ENCODE results near the gene PCYT1A.
"Not testable (repeated sequence)": the region's sequence is repeated elsewhere in the genome, so short reads cannot be mapped to it uniquely, and the experiment has no call there.

The PCYT1A gene

GRCh38 chr3:196203846-196204245 lies 83.7 kb downstream of the PCYT1A start:
- in situ Hi-C loops (cut with HindIII; ENCODE audit: low pct_ligation_motif_present, low pct_unique_long_range_greater_than_20kb, low sequenced_read_pairs), result no loop called here

GRCh38 chr3:196202516-196202970 lies 85.0 kb downstream of the PCYT1A start:
- DNase-seq, result no peak
- in situ Hi-C loops (cut with HindIII; ENCODE audit: low pct_ligation_motif_present, low pct_unique_long_range_greater_than_20kb, low sequenced_read_pairs), result no loop called here

More at GRCh38 chr3:196203846-196204245, 83.7 kb downstream of the PCYT1A start:
- DNase-seq, result no peak

- DNase-seq, result peak; percentile 23
- in situ Hi-C loops (cut with HindIII; ENCODE audit: low pct_ligation_motif_present, low pct_unique_long_range_greater_than_20kb, low sequenced_read_pairs), result no loop called here
Measured at GRCh38 chr3:196198771-196199753, 88.5 kb downstream of the PCYT1A start.

- no peak for DNase-seq
- in situ Hi-C loops (cut with HindIII; ENCODE audit: low pct_ligation_motif_present, low pct_unique_long_range_greater_than_20kb, low sequenced_read_pairs), result no loop called here
Measured at GRCh38 chr3:196198081-196198675, 89.3 kb downstream of the PCYT1A start.

GRCh38 chr3:196197524-196197923 lies 90.0 kb downstream of the PCYT1A start:
- in situ Hi-C loops (cut with HindIII; ENCODE audit: low pct_ligation_motif_present, low pct_unique_long_range_greater_than_20kb, low sequenced_read_pairs), result no loop called here
- no peak for DNase-seq

GRCh38 chr3:196195664-196196265 lies 91.8 kb downstream of the PCYT1A start:
- DNase-seq, result no peak
- in situ Hi-C loops (cut with HindIII; ENCODE audit: low pct_ligation_motif_present, low pct_unique_long_range_greater_than_20kb, low sequenced_read_pairs), result no loop called here

GRCh38 chr3:196194542-196194915 lies 93.0 kb downstream of the PCYT1A start:
- in situ Hi-C loops (cut with HindIII; ENCODE audit: low pct_ligation_motif_present, low pct_unique_long_range_greater_than_20kb, low sequenced_read_pairs), result no loop called here
- DNase-seq, result no peak

GRCh38 chr3:196193736-196194541 lies 93.6 kb downstream of the PCYT1A start:
- in situ Hi-C loops (cut with HindIII; ENCODE audit: low pct_ligation_motif_present, low pct_unique_long_range_greater_than_20kb, low sequenced_read_pairs), result no loop called here
- DNase-seq, result no peak

- no peak for DNase-seq
- in situ Hi-C loops (cut with HindIII; ENCODE audit: low pct_ligation_motif_present, low pct_unique_long_range_greater_than_20kb, low sequenced_read_pairs), result no loop called here
Measured at GRCh38 chr3:196193133-196193735, 94.3 kb downstream of the PCYT1A start.

GRCh38 chr3:196192524-196193051 lies 94.9 kb downstream of the PCYT1A start:
- in situ Hi-C loops (cut with HindIII; ENCODE audit: low pct_ligation_motif_present, low pct_unique_long_range_greater_than_20kb, low sequenced_read_pairs), result no loop called here
- no peak for DNase-seq

- DNase-seq, result no peak
- in situ Hi-C loops (cut with HindIII; ENCODE audit: low pct_ligation_motif_present, low pct_unique_long_range_greater_than_20kb, low sequenced_read_pairs), result no loop called here
Measured at GRCh38 chr3:196192036-196192523, 95.4 kb downstream of the PCYT1A start.

- no peak for DNase-seq
- in situ Hi-C loops (cut with HindIII; ENCODE audit: low pct_ligation_motif_present, low pct_unique_long_range_greater_than_20kb, low sequenced_read_pairs), result no loop called here
Measured at GRCh38 chr3:196189566-196190347, 97.8 kb downstream of the PCYT1A start.

GRCh38 chr3:196186651-196187573 lies 100.6 kb downstream of the PCYT1A start:
- in situ Hi-C loops (cut with HindIII; ENCODE audit: low pct_ligation_motif_present, low pct_unique_long_range_greater_than_20kb, low sequenced_read_pairs), result no loop called here
- no peak for DNase-seq

GRCh38 chr3:196184881-196185280 lies 102.6 kb downstream of the PCYT1A start:
- in situ Hi-C loops (cut with HindIII; ENCODE audit: low pct_ligation_motif_present, low pct_unique_long_range_greater_than_20kb, low sequenced_read_pairs), result no loop called here
- DNase-seq, result no peak

- in situ Hi-C loops (cut with HindIII; ENCODE audit: low pct_ligation_motif_present, low pct_unique_long_range_greater_than_20kb, low sequenced_read_pairs); DNase-seq: not testable (repeated sequence)
Measured at GRCh38 chr3:196184169-196184432, 103.4 kb downstream of the PCYT1A start.

- in situ Hi-C loops (cut with HindIII; ENCODE audit: low pct_ligation_motif_present, low pct_unique_long_range_greater_than_20kb, low sequenced_read_pairs), result no loop called here
- DNase-seq, result no peak
Measured at GRCh38 chr3:196181127-196181546, 106.4 kb downstream of the PCYT1A start.

Data from ACHN (cell line).